ENCODE data around the gene CDHR4. TPM values are rescaled to one million over a fixed set of nuclear protein-coding genes. Genes with fewer than 3 reads are reported as not detected.

The CDHR4 gene
- total and polyA plus RNA-seq, 2 donors (not counting 1 experiment from before 2014, with no cell fraction given) = 0.18 to 0.32 TPM

- Mint-ChIP-seq H3K4me3 (no peak overlapping the region), H3K27me3 (no peaks in the 10 kb centered on the region), H3K4me1 (peaks cover 5% of the 10 kb centered on the region), H3K27ac (no peak overlapping the region), H3K9me3 (ENCODE audit: insufficient read depth) (no peaks in the 10 kb centered on the region)
- Histone ChIP-seq H3K4me2 (replicated peaks; ENCODE audit: low read depth, low read length, poor library complexity, severe bottlenecking) (no peak overlapping the region), H3K9me3 (ENCODE audit: control extremely low read depth in 1 of 3, control insufficient read depth in 2 of 3, insufficient read depth in 1 of 3, low read length in 2 of 3) (no peaks in the 10 kb centered on the region), H3K4me1 (ENCODE audit: control insufficient read depth in 2 of 2, insufficient read depth in 2 of 2, low read length in 2 of 2) (peaks cover 0 to 8% of the 10 kb centered on the region in 2 donors), H3K27me3 (replicated peaks in 1 of 4; ENCODE audit: control extremely low read depth in 1 of 4, control insufficient read depth in 3 of 4, insufficient read depth in 4 of 4, low read length in 3 of 4) (no peaks in the 10 kb centered on the region), H3K9ac (ENCODE audit: low read length) (no peak overlapping the region), H3K27ac (ENCODE audit: low read length in 2 of 2) (no peak overlapping the region), H3K36me3 (replicated peaks in 1 of 2; ENCODE audit: control extremely low read depth in 1 of 2, control insufficient read depth in 1 of 2, extremely low read depth in 1 of 2, insufficient read depth in 2 of 2, low read length in 1 of 2) (no peaks in the 10 kb centered on the region), H4K20me1 (ENCODE audit: control insufficient read depth, insufficient read depth, low read length, poor library complexity, severe bottlenecking) (no peaks in the 10 kb centered on the region), H3K4me3 (ENCODE audit: control extremely low read depth in 1 of 5, extremely low read depth in 1 of 5, insufficient read depth in 1 of 5, low read depth in 2 of 5, low read length in 4 of 5) (no peak overlapping the region), H3K79me2 (ENCODE audit: control insufficient read depth, insufficient read depth, low read length) (no peaks in the 10 kb centered on the region), H2AFZ (ENCODE audit: insufficient read depth, low read depth, low read length, poor library complexity, severe bottlenecking) (no peak overlapping the region)
- ATAC-seq (ENCODE audit: low read depth) = no peak
- intact Hi-C loops (cut with micrococcal nuclease) = no loop called here
- ChIA-PET POLR2A (interaction anchor here (0.6 kb wide), 1 partner anchor 21 kb away, joined by 7 read pairs; no protein-coding TSS in a partner anchor), CTCF (no interaction called here)
- TF ChIP-seq CTCF (IDR thresholded peaks at IDR 0.05) = no peak
- DNase-seq = no peak
- WGBS (ENCODE audit: insufficient coverage) = 94% methylated on average over 10 of the region's 13 CpGs
Observed at GRCh38 chr3:49793486-49794085, 6.1 kb downstream of the CDHR4 start.

DNA sequence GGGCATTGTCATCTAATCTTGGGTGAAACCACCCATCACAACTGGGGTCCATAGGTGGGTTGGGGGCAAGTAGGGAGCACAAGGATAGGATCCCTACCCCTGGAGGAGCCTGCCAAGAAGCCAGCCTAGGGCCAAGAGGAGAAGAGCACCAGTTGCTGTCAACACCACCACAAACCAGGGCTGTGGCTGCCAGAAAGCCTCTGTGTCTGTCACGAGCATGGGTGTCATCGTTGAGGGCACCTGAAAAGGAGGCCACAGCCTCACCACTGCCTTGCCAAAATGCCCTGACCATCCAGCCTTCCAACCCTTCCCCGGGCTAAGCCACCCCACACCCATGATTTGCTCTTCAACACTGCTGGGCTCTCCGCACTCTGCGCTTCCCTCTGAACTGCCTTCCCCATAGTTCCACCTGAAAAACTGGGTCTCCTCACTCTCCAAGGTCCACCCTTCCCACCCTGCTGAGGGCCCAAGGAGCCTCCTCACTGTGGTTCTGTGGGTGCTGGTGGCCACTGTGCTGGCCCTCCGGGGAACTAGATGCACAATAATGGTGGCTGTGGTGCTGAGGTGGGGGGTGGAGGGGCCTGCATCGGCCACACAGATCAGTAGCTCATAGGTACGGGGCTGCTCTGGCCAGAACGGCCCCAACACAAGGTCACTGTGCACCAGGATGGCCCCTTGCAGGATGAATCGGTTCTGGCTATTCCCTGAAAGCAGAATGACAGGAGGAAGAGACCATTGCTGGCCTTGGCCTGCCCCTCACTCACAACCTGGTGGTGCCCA is 7.1 kb downstream of the CDHR4 start:
- H3K27me3 ChIP-seq (replicated peaks in 1 of 4; ENCODE audit: control extremely low read depth in 1 of 4, control insufficient read depth in 3 of 4, insufficient read depth in 4 of 4, low read length in 3 of 4) = no peaks in the 10 kb centered on the region
- no peak for DNase-seq
- no peak overlapping the region for H2AFZ ChIP-seq (ENCODE audit: insufficient read depth, low read depth, low read length, poor library complexity, severe bottlenecking)
- H3K9ac ChIP-seq (ENCODE audit: low read length) = no peak overlapping the region
- H3K4me2 ChIP-seq (replicated peaks; ENCODE audit: low read depth, low read length, poor library complexity, severe bottlenecking) = no peak overlapping the region
- 91% methylated on average over 10 of the region's 10 CpGs for WGBS (ENCODE audit: insufficient coverage)
- CTCF ChIA-PET = interaction anchor here (1.1 to 1.2 kb wide), 2 partner anchors 10 to 47 kb away, joined by 3 read pairs; no protein-coding TSS in a partner anchor
- intact Hi-C loops (cut with micrococcal nuclease) = no loop called here
- Mint-ChIP-seq H3K27me3 (no peaks in the 10 kb centered on the region), H3K27ac (no peak overlapping the region), H3K9me3 (ENCODE audit: insufficient read depth) (no peaks in the 10 kb centered on the region), H3K4me1 (peaks cover 5% of the 10 kb centered on the region), H3K4me3 (no peak overlapping the region)
- no peaks in the 10 kb centered on the region for H4K20me1 ChIP-seq (ENCODE audit: control insufficient read depth, insufficient read depth, low read length, poor library complexity, severe bottlenecking)
- H3K27ac ChIP-seq (ENCODE audit: low read length in 2 of 2) = no peak overlapping the region
- H3K4me3 ChIP-seq (ENCODE audit: control extremely low read depth in 1 of 5, extremely low read depth in 1 of 5, insufficient read depth in 1 of 5, low read depth in 2 of 5, low read length in 4 of 5) = no peak overlapping the region
- no peaks in the 10 kb centered on the region for H3K36me3 ChIP-seq (replicated peaks in 1 of 2; ENCODE audit: control extremely low read depth in 1 of 2, control insufficient read depth in 1 of 2, extremely low read depth in 1 of 2, insufficient read depth in 2 of 2, low read length in 1 of 2)
- H3K4me1 ChIP-seq (ENCODE audit: control insufficient read depth in 2 of 2, insufficient read depth in 2 of 2, low read length in 2 of 2) = peaks cover 0 to 8% of the 10 kb centered on the region in 2 donors
- H3K9me3 ChIP-seq (ENCODE audit: control extremely low read depth in 1 of 3, control insufficient read depth in 2 of 3, insufficient read depth in 1 of 3, low read length in 2 of 3) = no peaks in the 10 kb centered on the region
- ATAC-seq (ENCODE audit: low read depth) = no peak
- no peaks in the 10 kb centered on the region for H3K79me2 ChIP-seq (ENCODE audit: control insufficient read depth, insufficient read depth, low read length)
- POLR2A ChIA-PET = no interaction called here
- no peak for TF ChIP-seq CTCF (IDR thresholded peaks at IDR 0.05)
- TF ChIP-seq EZH2 (IDR thresholded peaks at IDR 0.05; ENCODE audit: borderline replicate concordance, insufficient read depth, low read depth, low read length, poor library complexity, severe bottlenecking) = no peak

Measured in B cell (primary cell).